GM18870 (cell line): ENCODE results near the gene EFCAB5.
"Not testable (repeated sequence)": the region's sequence is repeated elsewhere in the genome, so short reads cannot be mapped to it uniquely, and the experiment has no call there.

Source experiments
- ATAC-seq: cut with Tn5 transposase; IDR thresholded peaks from one replicate; pipeline ENCODE4 v1.9.1; 2021; ENCODE audit warnings: moderate library complexity; ENCODE audit not compliant: unreplicated experiment

EFCAB5 gene

DNA sequence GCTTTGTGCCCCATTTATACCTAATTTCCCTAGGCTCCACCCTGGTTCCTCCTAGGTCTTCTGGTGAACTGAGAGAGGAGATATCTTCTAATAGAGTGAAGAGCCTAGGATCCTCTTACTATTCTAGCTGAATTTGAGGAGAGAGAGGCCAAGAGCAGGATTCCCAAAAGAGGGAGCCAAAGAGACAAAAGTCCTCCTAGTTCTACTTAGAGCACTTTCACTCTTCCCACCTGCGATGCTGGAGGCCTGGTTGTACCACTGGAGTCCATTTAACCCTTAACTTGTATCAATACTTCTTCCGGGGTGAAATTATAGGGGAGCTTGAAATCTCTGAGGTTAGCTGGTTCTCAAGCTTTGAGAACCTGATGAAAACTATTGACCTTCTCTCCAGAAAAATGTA lies 8.1 kb upstream of the EFCAB5 start:
- no peak for ATAC-seq

- not testable (repeated sequence) for ATAC-seq
Observed at GRCh38 chr17:29935909-29936308, 5.5 kb upstream of the EFCAB5 start.

DNA sequence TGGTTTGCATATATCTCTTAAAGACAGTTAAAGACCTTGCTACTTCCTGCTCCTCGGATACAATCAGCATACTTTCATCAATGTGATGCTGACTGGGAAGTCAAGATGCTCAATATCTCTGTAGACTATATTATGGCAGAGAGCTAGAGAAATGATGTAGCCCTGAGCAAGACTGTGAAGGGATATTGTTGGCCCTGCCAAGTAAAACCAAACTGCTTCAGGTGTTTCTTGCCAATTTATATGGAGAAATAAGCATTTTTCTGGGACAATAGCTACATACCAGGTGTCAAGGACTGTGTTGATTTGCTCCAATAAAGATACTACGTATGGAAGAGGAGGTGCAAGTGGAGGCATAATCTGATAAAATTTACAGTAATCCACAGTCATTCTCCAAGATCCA lies 4.7 kb upstream of the EFCAB5 start:
- no peak for ATAC-seq

- ATAC-seq: no peak
Observed at GRCh38 chr17:29945281-29945680, 3.8 kb downstream of the EFCAB5 start.

DNA sequence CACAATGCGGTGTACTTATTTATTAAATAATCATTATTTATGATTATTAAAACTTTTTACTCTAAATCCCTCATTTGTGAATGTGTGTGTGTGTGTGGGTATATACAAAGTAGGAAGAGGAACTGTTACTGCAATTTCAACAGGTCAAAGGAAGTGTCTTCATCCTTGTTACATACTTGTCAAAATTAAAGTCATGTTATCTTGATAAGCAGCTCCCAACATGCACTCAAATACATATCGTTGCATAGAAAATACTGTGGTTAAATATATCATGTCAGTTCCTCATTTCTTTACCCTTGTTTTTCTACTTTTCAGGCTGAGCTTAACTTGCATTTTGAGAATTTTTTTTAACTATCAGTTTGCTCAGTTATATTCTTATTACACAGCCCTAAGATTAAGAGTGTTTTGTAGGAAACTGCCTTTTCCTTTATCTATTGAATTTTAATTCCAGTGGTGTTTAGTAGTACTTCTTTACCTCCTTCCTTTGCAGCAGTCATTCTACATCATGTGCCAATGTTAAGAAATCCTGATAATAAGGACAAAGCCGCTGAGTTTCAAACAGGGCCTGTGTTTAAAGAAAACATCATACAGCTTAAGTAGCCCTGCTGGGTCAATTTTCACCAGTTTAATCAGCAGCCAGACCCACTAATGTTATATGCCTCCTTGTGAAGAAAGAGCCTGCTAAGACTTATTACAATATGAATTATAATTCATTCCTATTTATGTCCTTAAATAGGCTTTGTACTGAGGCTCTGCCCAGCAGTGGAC lies 7.2 kb downstream of the EFCAB5 start:
- ATAC-seq: no peak

GRCh38 chr17:29949696-29950095 lies 8.3 kb downstream of the EFCAB5 start:
- ATAC-seq: no peak

DNA sequence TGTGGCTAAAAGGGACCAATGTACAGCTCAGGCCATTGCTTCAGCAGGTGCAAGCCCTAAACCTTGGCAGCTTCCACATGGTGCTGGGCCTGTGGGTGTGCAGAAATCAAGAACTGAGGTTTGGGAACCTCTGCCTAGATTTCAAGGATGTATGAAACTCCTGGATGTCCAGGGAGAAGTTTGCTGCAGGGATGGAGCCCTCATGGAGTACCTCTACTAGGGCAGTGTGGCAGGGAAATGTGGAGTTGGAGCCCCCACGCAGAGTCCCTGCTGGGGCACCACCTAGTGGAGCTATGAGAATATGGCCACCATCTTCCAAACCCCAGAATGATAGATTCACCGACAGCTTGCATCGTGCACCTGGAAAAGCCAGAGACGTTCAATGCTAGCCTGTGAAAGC lies 13.0 kb downstream of the EFCAB5 start:
- no peak for ATAC-seq

DNA sequence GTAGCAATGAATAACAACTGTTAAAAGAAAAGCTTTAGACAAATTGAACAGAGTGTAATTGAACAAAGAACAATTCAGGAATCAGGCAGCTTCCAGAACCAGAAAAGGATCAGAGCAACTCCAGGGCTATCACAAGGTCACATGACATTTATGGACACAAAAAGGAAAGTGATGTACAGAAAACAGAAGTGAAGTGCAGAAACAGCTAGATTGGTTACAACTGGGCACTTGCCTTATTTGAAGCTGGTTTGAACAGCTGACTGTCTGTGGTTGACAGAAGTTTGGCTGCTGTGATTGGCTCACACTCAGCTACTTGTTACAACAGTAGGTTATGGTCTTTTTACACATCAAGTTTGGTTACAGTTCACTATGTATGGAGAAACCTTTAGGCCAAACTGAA lies 14.8 kb downstream of the EFCAB5 start:
- no peak for ATAC-seq

GRCh38 chr17:29957488-29957887 lies 16.1 kb downstream of the EFCAB5 start:
- not testable (repeated sequence) for ATAC-seq

GRCh38 chr17:29958947-29959657 lies 17.7 kb downstream of the EFCAB5 start:
- ATAC-seq: no peak

DNA sequence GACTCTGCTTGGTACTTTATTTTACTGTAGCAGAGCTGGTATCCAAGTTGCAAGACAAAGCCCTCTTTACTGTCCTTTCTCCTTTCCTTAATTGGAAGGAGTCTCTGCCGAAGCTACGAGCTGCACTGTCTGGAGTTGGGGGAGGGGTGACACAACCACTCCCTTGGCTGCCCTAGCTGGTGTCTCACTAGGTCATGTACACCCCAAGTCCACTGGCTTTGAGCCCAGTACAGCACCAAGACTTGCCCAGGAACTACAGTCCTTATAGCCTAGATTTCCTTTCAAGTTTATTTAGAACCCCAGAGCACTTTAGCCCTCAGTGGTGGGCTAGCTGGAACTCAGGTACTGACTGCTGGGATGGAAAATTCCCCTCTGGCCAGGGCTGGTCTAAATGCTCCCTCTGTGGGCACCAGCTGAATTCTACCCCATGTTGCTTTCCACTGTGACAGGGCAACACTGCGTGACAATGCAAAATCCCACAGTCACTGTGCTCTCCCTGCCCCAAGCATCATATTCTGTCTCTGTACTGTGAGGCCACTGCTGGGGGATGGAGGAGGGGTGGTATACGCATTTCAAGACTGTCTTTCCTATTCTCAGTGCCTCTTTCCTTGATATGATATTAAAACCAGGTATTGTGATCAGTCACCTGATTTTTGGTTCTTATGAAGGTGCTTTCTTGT lies 18.4 kb downstream of the EFCAB5 start:
- no peak for ATAC-seq

- ATAC-seq: no peak
Observed at GRCh38 chr17:29962656-29963055, 21.2 kb downstream of the EFCAB5 start.

DNA sequence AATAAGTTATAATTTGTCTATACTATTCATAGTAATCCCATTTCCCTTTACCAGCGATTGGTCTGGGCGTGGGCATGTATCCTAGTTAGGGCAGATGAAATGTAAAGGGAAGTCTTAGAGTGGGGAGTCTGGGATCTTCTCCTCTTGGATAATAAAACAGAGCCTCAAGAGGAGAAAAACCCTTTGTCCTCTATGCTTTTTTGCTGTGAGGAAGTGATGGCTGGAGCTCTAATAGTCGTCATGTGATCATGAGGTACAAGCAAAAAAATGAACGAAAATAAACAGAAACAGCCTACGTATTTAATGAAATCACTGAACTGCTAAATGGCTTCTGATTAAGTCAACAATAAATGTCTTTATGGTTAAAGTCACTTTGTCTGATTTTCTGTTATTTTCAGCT lies 26.8 kb downstream of the EFCAB5 start:
- no peak for ATAC-seq

- no peak for ATAC-seq
Observed at GRCh38 chr17:29972277-29972676, 30.8 kb downstream of the EFCAB5 start.

DNA sequence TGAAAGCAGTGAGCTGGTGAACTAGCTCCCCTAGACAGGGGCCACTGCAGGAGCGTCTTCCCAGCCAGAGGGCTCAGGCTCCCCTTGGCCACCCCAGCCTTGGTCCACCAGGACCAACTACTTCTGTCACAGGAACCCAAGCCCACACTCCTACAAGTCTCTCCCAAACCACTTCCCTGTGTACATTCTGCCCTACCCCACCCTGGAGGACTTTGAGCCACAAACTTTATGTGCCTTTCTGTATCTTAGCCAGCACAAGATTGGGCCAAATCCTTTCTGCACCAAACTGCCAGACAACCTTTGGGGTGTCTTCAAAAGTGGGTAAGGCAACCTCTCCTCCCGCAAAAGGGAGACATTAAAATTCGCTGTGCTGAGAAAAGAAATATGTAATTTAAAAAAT lies 31.6 kb downstream of the EFCAB5 start:
- no peak for ATAC-seq

- no peak for ATAC-seq
Observed at GRCh38 chr17:29977836-29978235, 36.4 kb downstream of the EFCAB5 start.

GRCh38 chr17:29980261-29980660 lies 38.8 kb downstream of the EFCAB5 start:
- ATAC-seq: no peak

DNA sequence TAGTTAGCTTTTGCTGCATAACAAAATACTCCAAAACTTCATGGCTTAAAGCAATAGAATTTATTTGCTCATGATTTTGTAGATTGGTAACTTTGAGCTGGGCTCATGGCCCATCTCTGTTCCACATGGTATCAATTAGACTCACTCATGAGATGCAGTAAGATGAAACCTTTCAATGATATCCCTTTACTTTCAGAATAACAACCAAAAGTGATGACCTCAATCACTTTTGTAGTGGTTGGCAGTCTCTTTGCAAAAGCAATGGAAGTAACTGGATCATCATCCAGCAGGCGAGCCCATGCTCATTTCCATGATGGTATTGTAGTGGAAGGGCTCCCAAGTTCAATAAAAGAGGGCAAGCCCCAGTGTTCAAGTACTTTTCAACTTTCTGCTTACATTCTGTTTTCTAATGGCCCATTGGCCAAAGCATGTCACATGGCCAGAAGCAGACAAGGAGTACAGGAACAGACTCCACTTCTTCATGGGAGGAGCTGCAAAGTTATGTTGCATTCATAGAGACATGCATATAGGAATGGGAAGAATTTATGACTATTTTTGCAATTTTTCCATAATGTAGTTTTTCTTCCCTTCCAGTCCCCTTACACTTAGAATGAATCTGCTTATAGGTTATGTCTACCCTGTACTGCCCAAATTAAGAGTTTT lies 41.7 kb downstream of the EFCAB5 start:
- ATAC-seq: no peak

- ATAC-seq: no peak
Observed at GRCh38 chr17:29996458-29996857, 55.0 kb downstream of the EFCAB5 start.

GRCh38 chr17:30000001-30000754 lies 58.7 kb downstream of the EFCAB5 start:
- ATAC-seq: no peak
